HUES48 (cell line): ENCODE measurements around the gene SYT5.
"Not testable (repeated sequence)": the region's sequence is repeated elsewhere in the genome, so short reads cannot be mapped to it uniquely, and the experiment has no call there.

ENCODE experiments used
- H3K27ac ChIP-seq: one replicate; pipeline ENCODE4 v1.7.0; 2013; ENCODE audit warnings: low read depth, low read length, inconsistent platforms
- H3K27me3 ChIP-seq: 2 replicates; pipeline ENCODE4 v1.6.1; 2013; ENCODE audit warnings: mild to moderate bottlenecking, low read length; ENCODE audit not compliant: control insufficient read depth, insufficient read depth
- H3K36me3 ChIP-seq: 2 replicates; pipeline ENCODE4 v1.6.1; 2013; ENCODE audit warnings: low read length; ENCODE audit not compliant: control insufficient read depth, insufficient read depth
- H3K4me1 ChIP-seq: 2 replicates; pipeline ENCODE4 v1.6.1; 2013; ENCODE audit warnings: mild to moderate bottlenecking, low read length; ENCODE audit not compliant: control insufficient read depth, insufficient read depth
- H3K4me3 ChIP-seq: 2 replicates; pipeline ENCODE4 v1.5.1; 2013; ENCODE audit warnings: mild to moderate bottlenecking, low read depth, low read length
- H3K9ac ChIP-seq: 2 replicates; pipeline ENCODE4 v1.6.1; 2013; ENCODE audit warnings: mild to moderate bottlenecking, low read depth, low read length, moderate library complexity
- H3K9me3 ChIP-seq: 2 replicates; pipeline ENCODE4 v1.6.1; 2013; ENCODE audit warnings: low read length; ENCODE audit not compliant: control insufficient read depth, insufficient read depth

Gene SYT5

GRCh38 chr19:55179606-55180484, at the start of gene SYT5:
Gene SYT5 (minus strand): TSS chr19:55180289. CDS start chr19:55179041, 1,248 bp downstream.
- Histone ChIP-seq H3K9me3 (no peaks in the 10 kb centered on the region), H3K27ac (peak within 1 kb of the TSS; percentile 32), H3K27me3 (peaks cover 46% of the 10 kb centered on the region), H3K9ac (no peak within 1 kb of the TSS), H3K4me3 (peak within 1 kb of the TSS; percentile 75), H3K36me3 (no peaks in the 10 kb centered on the region), H3K4me1 (peaks cover 7% of the 10 kb centered on the region; the same call in 1 of the 2 replicates)

DNA sequence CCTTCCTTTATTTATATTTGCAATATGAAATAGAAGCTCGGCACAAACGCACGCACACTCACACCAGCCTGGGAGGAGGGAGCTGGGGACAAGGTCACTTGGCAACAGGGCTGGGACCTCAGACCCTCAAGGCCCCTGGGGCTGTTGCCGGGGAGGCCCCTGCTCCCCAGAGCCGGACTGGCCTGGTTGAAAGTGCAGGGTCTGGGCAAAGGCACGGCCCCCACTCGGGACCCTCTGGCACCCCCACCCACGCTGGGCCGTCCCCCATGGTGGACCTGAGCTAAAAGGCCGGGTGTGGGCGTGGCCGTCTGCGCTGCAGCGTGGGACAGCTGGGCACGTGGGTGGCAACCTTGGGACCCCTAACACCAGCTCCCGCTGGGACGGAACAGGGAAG, 49.7 kb upstream of the SYT5 start:
- no peaks in the 10 kb centered on the region for H3K27me3 ChIP-seq
- no peaks in the 10 kb centered on the region for H3K4me1 ChIP-seq
- H3K36me3 ChIP-seq: peaks cover 55% of the 10 kb centered on the region
- no peak overlapping the region for H3K27ac ChIP-seq
- H3K9me3 ChIP-seq: no peaks in the 10 kb centered on the region
- H3K4me3 ChIP-seq: no peak overlapping the region
- H3K9ac ChIP-seq: no peak overlapping the region

- no peaks in the 10 kb centered on the region for H3K4me1 ChIP-seq
- H3K36me3 ChIP-seq: peaks cover 50% of the 10 kb centered on the region
- H3K4me3 ChIP-seq: no peak overlapping the region
- H3K27ac ChIP-seq: no peak overlapping the region
- no peaks in the 10 kb centered on the region for H3K9me3 ChIP-seq
- no peak overlapping the region for H3K9ac ChIP-seq
- no peaks in the 10 kb centered on the region for H3K27me3 ChIP-seq
Observed at GRCh38 chr19:55229145-55229788, 49.2 kb upstream of the SYT5 start.

DNA sequence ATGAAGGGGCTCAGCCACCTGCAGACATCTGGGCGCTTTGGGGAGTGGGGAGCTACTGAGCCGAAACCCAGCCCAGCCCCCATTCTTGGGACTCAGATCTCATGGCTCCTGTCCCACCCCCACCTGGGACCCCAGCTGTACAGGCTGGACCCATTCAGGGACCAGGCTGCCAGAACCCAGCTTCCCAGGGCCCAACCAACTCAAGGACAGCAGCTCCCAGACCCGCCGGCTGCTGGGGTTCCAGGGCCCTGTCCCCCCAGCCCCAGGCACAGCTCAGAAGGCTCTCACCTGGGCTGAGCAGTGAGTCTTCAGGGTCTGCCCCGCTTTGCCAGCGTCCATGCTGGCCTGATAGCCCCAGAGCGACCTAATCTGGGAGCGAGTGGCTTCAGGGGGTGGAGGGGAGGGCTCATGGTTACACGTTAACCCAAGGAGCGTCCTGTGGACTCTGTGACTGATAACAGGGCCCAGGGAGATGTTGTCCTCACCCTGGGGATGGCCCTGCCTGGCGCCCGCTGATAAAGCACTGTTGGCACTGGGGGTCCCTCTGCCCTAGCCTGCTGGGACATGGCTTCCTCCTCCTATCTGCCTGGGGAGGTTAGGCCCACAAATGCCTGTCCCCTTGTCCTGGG, 48.4 kb upstream of the SYT5 start, which contains the start of gene TMEM86B:
TSS of gene TMEM86B (minus strand) at position 361 of the 629 bp plus-strand sequence. CDS start at position 339, 22 bp downstream.
- Histone ChIP-seq H3K9me3 (no peaks in the 10 kb centered on the region), H3K27ac (no peak within 1 kb of the TSS), H3K9ac (no peak within 1 kb of the TSS), H3K27me3 (no peaks in the 10 kb centered on the region), H3K4me3 (no peak within 1 kb of the TSS), H3K4me1 (no peaks in the 10 kb centered on the region), H3K36me3 (peaks cover 44% of the 10 kb centered on the region)

DNA sequence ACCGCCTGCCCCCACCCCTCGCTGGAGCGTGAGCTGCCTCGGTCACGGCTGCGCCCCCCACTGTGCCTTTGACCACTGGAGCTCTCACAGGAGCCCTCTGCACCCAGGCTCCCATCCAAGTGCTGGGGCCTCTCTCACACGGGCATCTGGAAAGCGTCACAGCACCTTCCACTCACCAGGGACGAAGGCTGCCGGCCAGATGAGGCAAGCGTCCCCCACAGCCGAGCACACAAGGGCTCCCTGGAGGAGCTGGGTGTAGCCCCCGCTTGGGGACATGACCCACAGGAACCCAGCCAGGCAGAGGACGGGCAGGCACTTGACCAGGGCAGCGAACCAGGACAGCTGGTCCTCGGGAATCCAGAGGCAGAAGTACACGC, 47.9 kb upstream of the SYT5 start:
- Histone ChIP-seq H3K36me3 (peaks cover 39% of the 10 kb centered on the region), H3K27me3 (no peaks in the 10 kb centered on the region), H3K27ac (no peak overlapping the region), H3K4me3 (no peak overlapping the region), H3K9ac (no peak overlapping the region), H3K9me3 (no peaks in the 10 kb centered on the region), H3K4me1 (no peaks in the 10 kb centered on the region)

DNA sequence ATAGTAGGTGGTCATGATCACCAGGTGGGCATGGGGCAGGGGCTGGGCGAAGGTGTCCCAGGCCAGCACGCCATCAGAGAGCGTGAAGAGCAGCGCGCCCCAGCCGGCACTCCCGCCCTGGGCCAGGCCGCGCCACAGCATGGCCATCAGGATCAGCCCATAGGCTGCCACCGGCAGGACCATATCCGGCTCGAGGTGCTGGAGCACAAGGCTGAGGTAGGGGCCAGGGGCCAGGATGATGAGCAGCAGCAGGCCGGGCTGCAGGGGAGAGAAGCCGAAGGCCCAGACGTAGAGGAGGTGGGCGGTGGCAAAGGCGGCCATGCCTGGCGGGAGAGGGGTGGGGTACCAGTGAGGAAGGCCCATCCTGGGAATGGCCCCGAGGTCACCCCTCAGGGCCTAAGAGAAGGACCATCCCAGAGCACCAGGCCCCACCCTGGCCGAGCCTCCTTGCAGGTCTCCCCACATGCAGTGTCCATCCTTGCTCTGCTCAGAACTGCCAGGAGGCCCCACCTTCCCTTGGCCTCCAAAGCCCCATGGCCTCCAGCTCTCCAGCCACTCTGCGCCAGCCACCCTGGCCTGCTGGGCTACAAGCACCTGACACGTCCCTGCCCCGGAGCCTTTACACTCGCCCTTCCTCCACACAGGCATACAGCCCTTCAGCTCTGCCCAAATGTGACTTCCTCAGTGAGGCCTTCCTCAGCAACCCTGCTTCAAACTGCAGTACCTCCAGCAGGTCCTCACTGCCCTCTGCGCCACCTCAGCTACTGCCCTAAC, 47.3 kb upstream of the SYT5 start:
- no peaks in the 10 kb centered on the region for H3K4me1 ChIP-seq
- no peak overlapping the region for H3K27ac ChIP-seq
- H3K27me3 ChIP-seq: no peaks in the 10 kb centered on the region
- peaks cover 33% of the 10 kb centered on the region for H3K36me3 ChIP-seq
- H3K9ac ChIP-seq: no peak overlapping the region
- H3K9me3 ChIP-seq: no peaks in the 10 kb centered on the region
- H3K4me3 ChIP-seq: no peak overlapping the region

GRCh38 chr19:55226788-55227187, 46.7 kb upstream of the SYT5 start:
- Histone ChIP-seq H3K27ac (no peak overlapping the region), H3K4me3 (no peak overlapping the region), H3K27me3 (no peaks in the 10 kb centered on the region), H3K36me3 (peaks cover 27% of the 10 kb centered on the region), H3K4me1 (no peaks in the 10 kb centered on the region), H3K9me3 (no peaks in the 10 kb centered on the region), H3K9ac (no peak overlapping the region)

DNA sequence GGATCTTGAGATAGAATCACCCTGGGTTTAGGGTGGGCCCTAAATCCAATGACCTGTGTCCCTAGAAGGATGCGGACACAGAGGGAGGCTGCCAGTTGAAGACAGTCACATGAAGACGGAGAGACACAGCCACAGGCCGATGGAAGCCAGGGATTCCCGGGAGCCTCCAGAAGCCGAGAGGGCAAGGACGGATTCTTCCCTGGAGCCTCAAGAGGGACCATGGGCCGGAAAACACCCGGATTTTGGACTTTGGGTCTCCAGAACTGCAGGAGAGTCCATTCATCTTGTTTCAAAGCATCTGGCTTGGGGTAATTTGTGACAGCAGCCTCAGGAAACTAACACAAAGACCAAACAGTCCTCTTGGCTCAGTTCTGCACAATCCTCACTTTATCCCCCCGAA, 46.2 kb upstream of the SYT5 start:
- H3K9me3 ChIP-seq: no peaks in the 10 kb centered on the region
- H3K4me1 ChIP-seq: no peaks in the 10 kb centered on the region
- no peak overlapping the region for H3K4me3 ChIP-seq
- H3K27me3 ChIP-seq: no peaks in the 10 kb centered on the region
- H3K9ac ChIP-seq: no peak overlapping the region
- peaks cover 22% of the 10 kb centered on the region for H3K36me3 ChIP-seq
- no peak overlapping the region for H3K27ac ChIP-seq

DNA sequence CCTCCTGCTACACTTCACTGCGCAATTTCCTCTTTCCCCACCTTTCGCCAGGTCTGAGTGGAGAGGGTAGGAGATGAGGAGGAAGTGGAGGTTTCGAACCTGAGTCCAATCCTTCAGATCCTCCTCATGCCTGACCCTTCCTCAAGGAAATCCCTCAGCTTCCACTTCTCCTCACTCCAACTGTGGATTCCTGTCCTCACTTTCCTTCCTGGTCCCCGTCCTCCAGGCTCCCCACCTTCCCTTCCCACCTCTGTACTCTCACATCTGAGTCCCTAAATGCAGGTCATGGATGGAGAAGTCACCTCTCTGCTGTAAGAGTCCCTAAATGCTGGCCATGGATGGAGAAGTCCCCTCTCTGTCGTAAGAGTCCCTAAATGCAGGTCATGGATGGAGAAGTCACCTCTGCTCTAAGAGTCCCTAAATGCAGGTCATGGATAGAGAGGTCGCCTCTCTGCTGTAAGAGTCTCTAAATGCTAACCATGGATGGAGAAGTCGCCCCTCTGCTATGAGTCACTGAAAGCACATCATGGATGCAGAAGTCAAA, 45.4 kb upstream of the SYT5 start:
- Histone ChIP-seq H3K36me3 (peaks cover 16% of the 10 kb centered on the region), H3K9me3 (no peaks in the 10 kb centered on the region), H3K27ac (no peak overlapping the region), H3K27me3 (no peaks in the 10 kb centered on the region), H3K4me1 (no peaks in the 10 kb centered on the region), H3K9ac (no peak overlapping the region), H3K4me3 (no peak overlapping the region)

DNA sequence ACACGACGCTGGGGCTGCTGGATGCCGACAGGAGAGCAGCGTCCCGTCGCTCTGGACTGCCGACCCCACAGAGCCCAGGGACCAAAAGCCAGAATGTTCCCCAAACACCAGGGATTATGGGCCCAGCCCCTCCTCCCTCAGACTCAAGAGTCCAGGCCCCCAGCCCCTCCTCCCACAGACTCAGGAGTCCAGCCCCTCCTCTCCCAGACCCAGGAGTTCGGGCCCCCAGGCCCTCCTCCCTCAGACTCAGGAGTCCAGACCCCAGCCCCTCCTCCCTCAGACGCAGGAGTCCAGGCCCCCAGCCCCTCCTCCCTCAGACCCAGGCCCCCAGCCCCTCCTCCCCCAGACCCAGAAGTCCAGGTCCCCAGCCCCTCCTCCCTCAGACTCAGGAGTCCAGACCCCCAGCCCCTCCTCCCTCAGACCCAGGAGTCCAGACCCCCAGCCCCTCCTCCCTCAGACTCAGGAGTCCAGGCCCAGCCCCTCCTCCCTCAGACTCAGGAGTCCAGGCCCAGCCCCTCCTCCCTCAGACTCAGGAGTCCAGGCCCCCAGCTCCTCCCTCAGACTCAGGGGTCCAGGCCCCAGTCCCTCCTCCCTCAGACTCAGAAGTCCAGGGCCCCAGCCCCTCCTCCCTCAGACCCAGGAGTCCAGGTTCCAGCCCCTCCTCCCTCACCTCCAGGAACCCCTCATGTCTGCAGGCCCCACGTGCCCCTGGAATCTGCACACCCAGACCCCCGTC, 44.8 kb upstream of the SYT5 start:
- H3K4me1 ChIP-seq, H3K27ac ChIP-seq: not testable (repeated sequence)

More for the DNA sequence above, 44.8 kb upstream of the SYT5 start:
- not testable (repeated sequence) for H3K9ac ChIP-seq, H3K4me3 ChIP-seq, H3K9me3 ChIP-seq, H3K27me3 ChIP-seq
- H3K36me3 ChIP-seq: peaks cover 16% of the 10 kb centered on the region
